Tibial artery (tissue), 4 donors: ENCODE results near the gene KRTAP5-2.

ENCODE experiments used
- DNase-seq, 2 donors: peaks; one replicate each; pipeline ENCODE4 v3.0.0-alpha.2; 2019
- H3K27ac ChIP-seq, 2 donors: fragments of 200-600 bp; sonication (generic) in 1 of 2; 1 replicate in 1 of 2; 2 replicates in 1 of 2; pipeline ENCODE4 v1.5.1; 2018 to 2019; ENCODE audit warnings: mild to moderate bottlenecking in 1 of 2
- H3K27me3 ChIP-seq, 2 donors: fragments of 200-600 bp; sonication (generic) in 1 of 2; one replicate each; pipeline versions ENCODE4 v1.5.1 to v1.6.0; 2016 to 2019
- H3K36me3 ChIP-seq, 3 donors: fragments of 200-600 bp; sonication (generic) in 2 of 3; one replicate each; pipeline ENCODE4 v1.5.1; 2016 to 2019; ENCODE audit warnings: mild to moderate bottlenecking in 2 of 3
- H3K4me1 ChIP-seq, 4 donors: fragments of 200-600 bp; sonication (generic) in 2 of 4; 1 replicate in 3 of 4; 2 replicates in 1 of 4; pipeline ENCODE4 v1.5.1; 2016 to 2019
- H3K4me3 ChIP-seq, 2 donors: fragments of 200-600 bp; sonication (generic) in 1 of 2; 1 replicate in 1 of 2; 2 replicates in 1 of 2; pipeline ENCODE4 v1.5.1; 2018 to 2019; ENCODE audit warnings: mild to moderate bottlenecking in 2 of 2
- H3K9me3 ChIP-seq, 3 donors: fragments of 200-600 bp; sonication (generic) in 1 of 3; one replicate each; pipeline ENCODE4 v1.5.1; 2016 to 2019
- CTCF ChIP-seq, 2 experiments: fragments of 200-600 bp in 1 of 2; fragments of 450-650 bp in 1 of 2; IDR thresholded peaks; one replicate each; pipeline ENCODE4 v1.5.1; 2017 to 2019; ENCODE audit warnings: antibody characterized with exemption in 2 of 2, mild to moderate bottlenecking in 1 of 2, moderate library complexity in 1 of 2
- intact Hi-C: fragments of 100-400 bp; cut with DNase I; formaldehyde crosslinking; loops from one replicate; pipeline ENCODE4 v1.15.0; 2023; ENCODE audit warnings: low total_unique reads

KRTAP5-2 gene

GRCh38 chr11:1638344-1638743 is 40.2 kb upstream of the KRTAP5-2 start:
- intact Hi-C loops = no loop called here
- Histone ChIP-seq H3K27ac (no peak overlapping the region), H3K4me1 (no peaks in the 10 kb centered on the region), H3K27me3 (peaks cover 0 to 63% of the 10 kb centered on the region in 2 donors), H3K36me3 (no peaks in the 10 kb centered on the region), H3K4me3 (no peak overlapping the region), H3K9me3 (no peaks in the 10 kb centered on the region)
- TF ChIP-seq CTCF (IDR thresholded peaks at IDR 0.05) = no peak
- DNase-seq = no peak

- no peak for DNase-seq
- intact Hi-C loops = no loop called here
- H3K4me3 ChIP-seq = no peak overlapping the region
- no peak for TF ChIP-seq CTCF (IDR thresholded peaks at IDR 0.05)
- no peak overlapping the region for H3K27ac ChIP-seq
- H3K9me3 ChIP-seq = no peaks in the 10 kb centered on the region
- no peaks in the 10 kb centered on the region for H3K4me1 ChIP-seq
- H3K36me3 ChIP-seq = no peaks in the 10 kb centered on the region
- peaks cover 0 to 61% of the 10 kb centered on the region in 2 donors for H3K27me3 ChIP-seq
Observed at GRCh38 chr11:1637628-1638027, 39.5 kb upstream of the KRTAP5-2 start.

GRCh38 chr11:1636291-1636950 is 38.3 kb upstream of the KRTAP5-2 start:
- no peak overlapping the region for H3K27ac ChIP-seq
- H3K4me3 ChIP-seq = no peak overlapping the region
- no peaks in the 10 kb centered on the region for H3K9me3 ChIP-seq
- intact Hi-C loops = no loop called here
- no peak for DNase-seq
- TF ChIP-seq CTCF (IDR thresholded peaks at IDR 0.05) = no peak
- H3K4me1 ChIP-seq = no peaks in the 10 kb centered on the region
- H3K36me3 ChIP-seq = no peaks in the 10 kb centered on the region
- peaks cover 0 to 67% of the 10 kb centered on the region in 2 donors for H3K27me3 ChIP-seq

GRCh38 chr11:1633864-1634263 is 35.8 kb upstream of the KRTAP5-2 start:
- no peaks in the 10 kb centered on the region for H3K9me3 ChIP-seq
- no peak for DNase-seq
- H3K4me3 ChIP-seq = no peak overlapping the region
- H3K36me3 ChIP-seq = no peaks in the 10 kb centered on the region
- H3K27ac ChIP-seq = no peak overlapping the region
- peaks cover 0 to 62% of the 10 kb centered on the region in 2 donors for H3K27me3 ChIP-seq
- intact Hi-C loops = no loop called here
- TF ChIP-seq CTCF (IDR thresholded peaks at IDR 0.05) = no peak
- no peaks in the 10 kb centered on the region for H3K4me1 ChIP-seq

GRCh38 chr11:1632053-1632714 is 34.1 kb upstream of the KRTAP5-2 start:
- Histone ChIP-seq H3K27me3 (peaks cover 0 to 70% of the 10 kb centered on the region in 2 donors), H3K4me1 (no peaks in the 10 kb centered on the region), H3K4me3 (no peak overlapping the region), H3K27ac (no peak overlapping the region), H3K36me3 (no peaks in the 10 kb centered on the region), H3K9me3 (no peaks in the 10 kb centered on the region)
- intact Hi-C loops = no loop called here
- no peak for DNase-seq
- no peak for TF ChIP-seq CTCF (IDR thresholded peaks at IDR 0.05)
